Bronchial epithelial cell (primary cell): ENCODE data around the gene ITPR3. TPM values are rescaled to one million over a fixed set of nuclear protein-coding genes. Genes with fewer than 3 reads are reported as not detected.
A peak's percentile ranks its signal among the peaks of the same experiment; 100 is the strongest.

ENCODE experiments used
- DNase-seq: peaks from one replicate; pipeline ENCODE4 v3.0.0-alpha.2; 2010; ENCODE audit warnings: low read depth
- FAIRE-seq: peaks from 2 replicates; lab custom pipeline; 2011; peaks lifted over from hg19 to GRCh38; lab: Jason Lieb, UNC
- H3K27me3 ChIP-seq: 2 replicates; pipeline ENCODE4 v1.5.1; 2011; ENCODE audit warnings: low read length; ENCODE audit not compliant: control insufficient read depth, insufficient read depth
- H3K36me3 ChIP-seq: 2 replicates; pipeline ENCODE4 v1.5.1; 2011; ENCODE audit warnings: low read length; ENCODE audit not compliant: control insufficient read depth, insufficient read depth
- H3K4me3 ChIP-seq: 2 replicates; pipeline ENCODE4 v1.5.1; 2011; ENCODE audit warnings: mild to moderate bottlenecking, low read depth, low read length, control low read depth
- total RNA-seq: library from RNA; depleted of rRNA; stranded (reverse); fragments of >200 nt; gene quantifications from 2 replicates; pipeline ENCODE4 v1.2.1, GENCODE V29; 2014
- TF ChIP-seq, protein P1 (sequence below): IDR thresholded peaks from 2 replicates; pipeline ENCODE4 v1.5.1; 2011; ENCODE audit warnings: mild to moderate bottlenecking, moderate library complexity, low read length, control low read depth, inconsistent platforms; ENCODE audit not compliant: insufficient read depth, severe bottlenecking

Gene ITPR3
- total RNA-seq, 1 donor from 2014 or later: 95.6 TPM

DNA sequence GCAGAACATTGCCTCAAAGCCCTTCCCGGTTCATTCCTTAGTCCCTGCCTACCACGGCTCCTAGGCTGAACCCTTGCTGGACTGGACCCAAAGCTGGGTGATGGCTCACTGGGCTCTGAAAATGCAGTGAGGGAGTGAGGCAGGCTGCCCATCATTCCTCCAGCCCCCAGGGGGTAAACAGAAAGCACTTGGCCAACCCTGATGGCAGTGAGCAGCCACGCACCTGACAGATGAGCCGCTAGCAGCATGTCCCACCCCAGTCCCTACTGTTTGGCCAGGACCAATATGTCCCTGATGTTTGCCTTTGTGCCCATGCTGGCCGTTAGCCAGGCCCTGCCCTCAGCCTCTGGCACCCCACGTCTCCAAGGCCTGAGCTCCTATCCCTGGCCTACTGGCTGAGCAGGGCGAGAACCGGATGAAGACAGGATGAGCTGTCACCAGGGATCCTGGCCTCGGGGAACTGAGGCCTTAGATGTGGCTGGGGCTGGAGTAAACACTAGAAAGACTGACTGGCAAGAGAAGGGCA lies 21.6 kb upstream of the ITPR3 start:
- Histone ChIP-seq H3K36me3 (no peaks in the 10 kb centered on the region), H3K4me3 (no peak overlapping the region), H3K27me3 (no peaks in the 10 kb centered on the region)
- peak; percentile 71 for DNase-seq
- TF ChIP-seq, protein P1, sequence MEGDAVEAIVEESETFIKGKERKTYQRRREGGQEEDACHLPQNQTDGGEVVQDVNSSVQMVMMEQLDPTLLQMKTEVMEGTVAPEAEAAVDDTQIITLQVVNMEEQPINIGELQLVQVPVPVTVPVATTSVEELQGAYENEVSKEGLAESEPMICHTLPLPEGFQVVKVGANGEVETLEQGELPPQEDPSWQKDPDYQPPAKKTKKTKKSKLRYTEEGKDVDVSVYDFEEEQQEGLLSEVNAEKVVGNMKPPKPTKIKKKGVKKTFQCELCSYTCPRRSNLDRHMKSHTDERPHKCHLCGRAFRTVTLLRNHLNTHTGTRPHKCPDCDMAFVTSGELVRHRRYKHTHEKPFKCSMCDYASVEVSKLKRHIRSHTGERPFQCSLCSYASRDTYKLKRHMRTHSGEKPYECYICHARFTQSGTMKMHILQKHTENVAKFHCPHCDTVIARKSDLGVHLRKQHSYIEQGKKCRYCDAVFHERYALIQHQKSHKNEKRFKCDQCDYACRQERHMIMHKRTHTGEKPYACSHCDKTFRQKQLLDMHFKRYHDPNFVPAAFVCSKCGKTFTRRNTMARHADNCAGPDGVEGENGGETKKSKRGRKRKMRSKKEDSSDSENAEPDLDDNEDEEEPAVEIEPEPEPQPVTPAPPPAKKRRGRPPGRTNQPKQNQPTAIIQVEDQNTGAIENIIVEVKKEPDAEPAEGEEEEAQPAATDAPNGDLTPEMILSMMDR: no peak
- FAIRE-seq: no peak

GRCh38 chr6:33600761-33601160 lies 20.4 kb upstream of the ITPR3 start:
- DNase-seq (no peak), FAIRE-seq (no peak)
- TF ChIP-seq, protein P1: no peak
- Histone ChIP-seq H3K36me3 (no peaks in the 10 kb centered on the region), H3K4me3 (no peak overlapping the region), H3K27me3 (no peaks in the 10 kb centered on the region)

- Histone ChIP-seq H3K27me3 (no peaks in the 10 kb centered on the region), H3K4me3 (no peak overlapping the region), H3K36me3 (no peaks in the 10 kb centered on the region)
- FAIRE-seq (no peak), DNase-seq (no peak)
- TF ChIP-seq, protein P1: no peak
These were observed 18.9 kb upstream of the ITPR3 start for GRCh38 chr6:33602180-33602579.

- TF ChIP-seq, protein P1: no peak
- FAIRE-seq: no peak
- H3K36me3 ChIP-seq: no peaks in the 10 kb centered on the region
- H3K4me3 ChIP-seq: no peak overlapping the region
- no peaks in the 10 kb centered on the region for H3K27me3 ChIP-seq
- no peak for DNase-seq
These were observed 15.9 kb upstream of the ITPR3 start for GRCh38 chr6:33604941-33605854.

DNA sequence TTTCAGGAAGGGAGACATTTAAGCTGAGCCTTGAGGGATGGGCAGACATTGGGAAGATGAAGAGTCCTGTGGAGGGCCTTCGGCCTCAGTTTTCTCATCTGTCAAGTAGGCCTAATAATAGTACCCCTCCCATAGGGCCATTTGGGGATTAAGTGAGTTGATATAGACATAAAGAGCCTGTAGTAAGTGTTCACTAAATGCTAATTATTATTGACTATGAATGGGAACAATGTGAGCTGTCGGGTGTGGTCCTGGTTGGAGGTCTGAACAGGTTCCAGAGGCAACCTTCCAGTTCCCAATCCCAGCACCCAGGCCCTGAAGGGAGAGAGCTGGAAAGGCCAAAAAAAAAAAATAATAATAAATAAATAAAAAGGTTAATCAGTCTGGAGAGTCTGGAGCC lies 14.5 kb upstream of the ITPR3 start:
- DNase-seq (no peak), FAIRE-seq (no peak)
- TF ChIP-seq, protein P1: no peak
- Histone ChIP-seq H3K27me3 (no peaks in the 10 kb centered on the region), H3K36me3 (no peaks in the 10 kb centered on the region), H3K4me3 (no peak overlapping the region)
